Islet precursor cell (in vitro differentiated cells): Measurements from ENCODE around the gene GMCL2.
"Not testable (repeated sequence)": the region's sequence is repeated elsewhere in the genome, so short reads cannot be mapped to it uniquely, and the experiment has no call there.

Source experiments
- DNase-seq: peaks from one replicate; pipeline ENCODE4 v3.0.0-alpha.2; 2018

The GMCL2 gene

DNA sequence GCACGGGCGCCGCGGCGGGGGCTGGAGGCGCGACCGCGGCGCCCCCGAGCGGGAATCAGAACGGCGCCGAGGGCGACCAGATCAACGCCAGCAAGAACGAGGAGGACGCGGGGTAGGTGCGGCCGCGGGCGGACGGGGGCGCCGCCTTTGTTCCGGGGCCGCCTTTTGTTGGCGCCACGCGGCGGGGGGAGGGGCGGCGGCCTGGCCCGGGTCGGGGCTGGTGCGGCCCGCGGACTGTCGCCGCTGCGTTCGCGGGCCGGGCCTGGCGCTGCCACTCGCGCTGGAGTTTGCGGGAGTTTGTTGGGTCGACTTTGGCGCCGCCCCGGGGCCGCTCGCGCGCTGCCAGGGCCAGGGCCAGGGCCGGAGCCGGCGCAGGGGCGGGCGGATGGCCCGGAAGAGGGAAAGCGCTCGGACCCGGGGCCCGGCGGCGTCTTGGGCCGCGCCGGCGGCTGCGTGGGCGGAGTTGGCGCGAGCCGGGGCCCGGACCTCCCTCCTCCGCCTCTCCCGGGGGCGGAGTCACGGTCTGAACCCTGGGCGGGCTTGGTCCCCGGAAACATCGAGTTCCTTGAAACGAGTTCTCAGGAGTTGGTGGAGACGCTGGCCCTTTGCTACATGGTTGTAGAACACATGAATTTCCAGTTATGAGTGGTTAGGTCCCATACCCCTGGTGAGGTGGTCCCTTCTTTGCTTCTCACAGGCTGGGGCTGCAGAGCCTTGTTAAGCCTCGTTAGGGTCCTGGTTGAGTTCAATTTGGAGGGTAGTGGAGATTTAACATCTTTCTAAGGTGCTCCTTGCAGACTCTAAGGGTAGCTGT is 18.0 kb upstream of the GMCL2 start:
- DNase-seq, result peak; percentile 85

DNA sequence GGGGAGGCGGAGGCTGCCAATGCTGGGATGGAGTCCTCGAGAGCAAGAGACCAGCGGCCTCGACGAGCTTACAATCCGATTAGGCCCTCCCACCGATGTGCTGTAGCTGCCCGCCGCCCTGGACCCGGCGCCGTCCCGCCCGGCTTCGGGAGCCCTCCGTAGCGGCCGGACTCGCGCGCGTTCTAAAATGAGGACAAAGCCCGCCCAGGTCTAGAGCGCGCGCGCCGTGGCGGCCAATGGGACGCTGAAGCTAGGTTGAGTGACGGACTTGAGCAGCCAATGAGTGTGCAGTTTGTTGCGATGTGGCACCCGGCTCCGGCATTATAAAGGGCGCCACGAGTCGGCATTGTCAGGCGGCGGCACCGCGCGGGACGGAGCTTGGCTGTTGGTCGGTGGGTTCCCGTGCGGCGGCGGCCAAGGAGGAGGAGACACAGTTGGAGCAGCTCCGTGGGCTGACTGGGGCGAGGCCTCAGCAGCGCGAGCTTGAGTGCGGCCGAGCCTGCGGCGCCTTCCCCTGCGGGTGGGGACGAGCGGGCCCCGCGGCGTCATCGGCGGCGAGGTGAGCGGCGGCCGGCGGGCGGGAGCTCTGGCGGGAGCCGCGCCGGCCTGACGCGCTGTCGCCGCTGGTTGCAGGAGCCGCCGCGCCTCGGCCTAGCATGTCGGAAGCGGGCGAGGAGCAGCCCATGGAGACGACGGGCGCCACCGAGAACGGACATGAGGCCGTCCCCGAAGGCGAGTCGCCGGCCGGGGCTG is 17.2 kb upstream of the GMCL2 start, which contains the start of gene HNRNPAB:
HNRNPAB (plus strand) TSS at position 352 of the 753 bp plus-strand sequence; CDS start at position 657, 305 bp downstream.
- peak; percentile 97 for DNase-seq

DNA sequence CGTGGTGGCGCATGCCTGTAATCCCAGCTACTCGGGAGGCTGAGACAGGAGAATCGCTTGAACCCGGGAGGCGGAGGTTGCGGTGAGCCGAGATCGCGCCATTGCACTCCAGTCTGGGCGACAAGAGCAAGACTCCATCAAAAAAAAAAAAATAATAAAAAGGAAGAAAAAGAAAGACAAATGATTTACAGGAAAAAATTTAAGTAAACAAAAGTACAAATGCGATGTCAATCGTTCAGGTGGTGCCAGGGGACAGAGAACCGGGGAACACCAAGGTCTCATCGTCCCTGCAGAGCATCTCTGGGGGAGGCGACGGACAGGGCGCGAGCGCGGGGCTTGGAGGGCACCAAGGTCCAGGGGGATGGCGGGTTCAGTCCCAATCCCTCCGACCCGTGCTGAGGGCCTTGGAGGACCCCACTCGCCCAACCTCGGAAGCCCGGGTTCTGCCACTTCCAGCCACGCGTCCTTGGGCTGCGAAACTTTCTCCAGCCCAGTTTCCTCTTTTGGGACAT is 16.6 kb upstream of the GMCL2 start:
- no peak for DNase-seq

DNA sequence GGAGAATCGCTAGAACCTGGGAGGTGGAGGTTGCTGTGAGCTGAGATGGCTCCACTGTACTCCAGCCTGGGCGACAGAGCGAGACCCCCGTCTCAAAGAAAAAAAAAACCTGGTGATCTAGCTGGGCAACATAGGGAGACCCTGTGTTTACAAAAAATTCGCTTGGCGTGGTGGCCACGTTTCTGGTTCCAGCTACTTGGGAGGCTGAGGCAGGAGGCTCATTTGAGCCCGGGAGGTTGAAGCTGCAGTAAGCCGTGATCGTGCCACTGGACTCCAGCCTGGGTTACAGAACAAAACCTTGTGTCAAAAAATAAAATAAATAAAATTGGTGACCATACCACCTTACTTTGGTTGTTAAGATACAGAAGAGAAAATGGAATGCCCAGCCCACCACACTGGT is 15.4 kb upstream of the GMCL2 start:
- peak; percentile 25 for DNase-seq

DNA sequence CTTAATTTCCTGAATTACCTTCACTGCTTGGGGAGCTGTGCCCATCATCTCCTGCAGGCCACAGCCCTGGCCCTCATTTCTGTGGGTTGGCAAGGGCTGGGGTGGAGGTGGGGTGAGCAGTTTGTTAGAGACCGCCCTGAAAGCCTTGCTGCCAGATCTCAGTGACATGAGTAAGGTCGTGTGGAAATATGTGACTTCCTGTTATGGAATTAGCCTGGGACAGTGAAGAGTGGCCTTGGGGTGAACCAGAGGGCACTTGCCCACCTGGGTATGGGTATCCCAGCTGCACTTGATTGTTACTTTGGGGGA is 14.7 kb upstream of the GMCL2 start:
- peak; percentile 43 for DNase-seq

DNA sequence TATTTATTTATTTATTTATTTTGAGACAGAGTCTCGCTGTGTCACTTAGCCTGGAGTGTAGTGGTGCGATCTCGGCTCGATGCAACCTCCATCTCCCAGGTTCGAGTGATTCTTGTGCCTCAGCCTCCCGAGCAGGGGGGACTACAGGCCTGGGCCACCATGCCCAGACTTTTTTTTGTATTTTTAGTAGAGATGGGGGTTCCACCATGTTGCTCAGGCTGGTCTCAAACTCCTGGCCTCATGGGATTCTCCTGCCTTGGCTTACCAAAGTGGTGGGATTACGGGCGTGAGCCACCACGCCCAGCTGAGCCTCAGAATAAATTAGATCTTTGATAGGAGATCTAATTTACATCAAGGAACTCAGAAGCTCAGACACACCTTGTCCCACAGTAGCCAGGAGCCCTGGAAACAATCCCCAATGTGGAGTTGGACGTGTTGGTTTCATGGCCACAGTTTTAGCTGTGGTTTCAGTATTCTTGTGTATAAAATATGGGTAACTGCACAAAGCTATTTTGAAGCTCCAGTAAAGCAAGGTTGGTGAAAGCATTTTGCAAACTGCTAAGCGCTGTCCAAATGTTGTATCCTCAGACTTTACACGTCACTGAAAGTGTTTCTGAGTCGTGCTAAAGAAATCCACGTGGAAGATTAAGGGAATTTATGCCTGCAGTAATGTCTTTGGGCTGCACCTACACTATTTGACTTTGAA is 14.2 kb upstream of the GMCL2 start:
- peak; percentile 36 for DNase-seq

DNA sequence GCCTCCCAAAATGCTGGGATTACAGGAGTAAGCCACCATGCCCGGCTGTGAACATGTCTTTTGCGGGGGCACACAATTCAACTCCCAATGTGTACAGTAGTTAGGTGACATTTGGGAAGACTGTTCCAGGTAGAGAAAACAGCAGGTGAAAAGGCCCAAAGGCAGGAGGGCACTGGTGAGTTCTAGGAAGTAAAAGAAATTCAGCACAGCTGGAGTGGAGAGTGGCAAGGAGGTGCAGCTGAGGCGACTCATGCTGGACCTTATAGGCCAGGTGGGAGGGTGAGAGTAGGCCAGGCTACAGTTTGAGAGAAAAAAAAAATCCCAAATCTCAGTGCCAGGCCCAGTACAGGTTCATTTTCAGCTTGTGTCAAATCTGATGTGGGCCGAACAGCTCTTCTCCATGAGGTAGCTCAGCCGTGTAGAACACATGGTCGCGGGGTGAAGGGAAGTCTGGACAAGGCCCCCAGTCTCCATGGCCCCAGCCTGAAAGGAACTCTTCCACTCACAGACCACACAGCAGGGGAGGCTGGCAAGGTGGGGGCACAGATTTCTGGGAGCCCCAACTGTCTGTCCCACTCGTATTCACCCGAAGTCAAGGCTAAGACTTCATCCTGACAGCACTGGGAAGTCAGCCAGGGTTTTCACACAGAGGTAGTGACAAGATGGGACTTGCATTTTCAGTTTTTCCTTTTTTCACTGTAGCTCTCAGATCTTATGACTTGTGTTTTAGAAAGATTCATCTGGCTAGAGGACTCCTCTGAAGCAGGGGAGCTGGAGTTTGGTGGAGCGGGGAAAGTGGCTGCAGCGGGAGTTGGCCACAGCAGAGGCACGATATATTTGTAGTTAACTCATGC is 12.6 kb upstream of the GMCL2 start:
- DNase-seq, result peak; percentile 40

DNA sequence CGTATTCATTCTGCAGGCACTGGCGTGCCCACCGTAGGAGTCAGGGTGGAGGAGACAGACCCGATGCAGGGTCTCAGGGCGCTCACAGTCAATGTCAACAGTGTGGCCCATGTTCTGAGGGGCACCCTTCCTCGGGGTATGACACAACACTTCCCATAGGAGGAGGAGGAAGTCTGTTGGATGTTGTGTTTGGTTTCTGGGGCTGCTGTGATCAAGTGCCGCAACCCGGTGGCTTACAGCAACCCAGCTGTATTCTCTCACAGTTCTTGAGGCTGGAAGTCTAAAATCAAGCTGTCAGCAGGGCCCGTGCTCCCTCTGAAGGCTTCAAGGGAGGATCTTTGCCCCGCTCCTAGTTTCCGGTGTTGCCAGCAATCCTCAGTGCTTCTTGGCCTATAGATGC is 11.5 kb upstream of the GMCL2 start:
- DNase-seq, result no peak

DNA sequence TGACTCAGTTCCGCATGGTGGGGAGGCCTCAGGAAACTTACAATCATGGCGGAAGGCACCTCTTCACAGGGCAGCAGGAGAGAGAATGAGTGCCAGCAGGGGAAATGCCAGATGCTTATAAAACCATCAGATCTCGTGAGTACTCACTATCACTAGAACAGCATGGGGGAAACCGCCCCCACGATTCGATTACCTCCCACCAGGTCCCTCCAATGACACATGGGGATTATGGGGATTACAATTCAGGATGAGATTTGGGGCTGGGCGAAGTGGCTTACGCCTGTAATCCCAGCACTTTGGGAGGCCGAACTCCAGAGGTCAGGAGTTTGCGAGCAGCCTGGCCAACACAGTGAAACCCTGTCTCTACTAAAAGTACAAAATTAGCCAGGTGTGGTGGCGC is 11.0 kb upstream of the GMCL2 start:
- not testable (repeated sequence) for DNase-seq

DNA sequence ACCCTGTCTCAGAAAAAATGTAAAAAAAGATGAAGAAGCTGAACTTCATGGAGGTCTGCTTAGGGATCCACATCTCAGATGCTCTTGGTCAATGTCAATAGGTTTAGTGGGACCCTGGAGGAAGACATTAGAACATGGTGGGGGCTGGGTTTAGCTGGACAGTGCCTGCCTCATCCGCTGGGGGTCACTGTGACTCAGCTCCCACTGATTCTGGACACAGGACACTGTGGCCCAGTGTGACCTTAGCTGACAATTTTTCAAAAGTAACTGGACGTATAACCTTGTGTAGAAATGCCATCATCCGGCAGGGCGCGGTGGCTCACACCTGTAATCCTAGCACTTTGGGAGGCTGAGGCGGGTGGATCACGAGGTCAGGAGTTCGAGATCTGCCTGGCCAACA is 9.8 kb upstream of the GMCL2 start:
- peak; percentile 59 for DNase-seq

DNA sequence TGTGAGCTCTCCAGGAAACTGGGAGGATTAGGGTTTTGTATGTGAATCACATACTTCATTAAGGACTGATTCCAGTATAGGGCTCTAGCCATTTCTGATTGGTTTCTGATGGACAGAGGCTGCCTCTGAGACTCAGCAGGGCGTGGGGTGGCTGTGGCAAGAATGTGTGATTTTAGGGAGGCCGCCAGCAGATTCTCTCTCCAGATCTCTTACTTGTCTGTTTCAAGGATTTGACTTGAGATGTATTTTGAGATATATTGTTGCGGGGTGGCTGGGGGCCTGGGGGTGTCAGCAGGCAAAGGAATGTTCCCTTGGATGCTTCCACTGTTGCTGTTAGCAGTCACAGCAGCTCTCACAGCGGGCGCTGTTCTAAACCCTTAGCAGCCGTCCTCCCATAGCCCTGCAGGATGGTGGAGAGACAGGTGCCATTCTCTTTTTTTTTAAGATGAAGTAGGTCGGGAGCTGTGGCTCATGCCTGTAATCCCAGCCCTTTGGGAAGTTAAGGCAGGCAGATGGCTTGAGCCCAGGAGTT is 9.2 kb upstream of the GMCL2 start:
- DNase-seq, result no peak

DNA sequence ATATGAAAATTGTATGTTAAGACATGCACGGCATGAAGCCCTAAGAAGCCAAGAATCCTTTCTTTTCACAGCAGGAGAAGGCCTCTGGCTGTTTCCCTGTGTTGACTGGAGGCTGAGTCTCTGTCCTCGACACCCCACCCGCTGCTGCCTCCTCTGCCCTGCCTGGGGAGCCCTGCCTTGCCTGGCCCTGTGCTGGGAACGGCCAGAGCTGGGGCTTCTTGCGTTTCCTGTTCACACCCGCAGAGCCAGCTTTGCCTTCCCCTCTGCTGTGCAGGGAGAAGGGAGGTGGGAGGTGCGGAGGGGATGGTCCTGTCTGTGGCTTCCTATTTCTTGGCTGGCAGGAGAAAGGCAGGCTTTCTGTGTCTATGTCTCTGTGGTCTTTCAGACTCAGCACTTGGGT is 6.9 kb upstream of the GMCL2 start:
- DNase-seq, result no peak

DNA sequence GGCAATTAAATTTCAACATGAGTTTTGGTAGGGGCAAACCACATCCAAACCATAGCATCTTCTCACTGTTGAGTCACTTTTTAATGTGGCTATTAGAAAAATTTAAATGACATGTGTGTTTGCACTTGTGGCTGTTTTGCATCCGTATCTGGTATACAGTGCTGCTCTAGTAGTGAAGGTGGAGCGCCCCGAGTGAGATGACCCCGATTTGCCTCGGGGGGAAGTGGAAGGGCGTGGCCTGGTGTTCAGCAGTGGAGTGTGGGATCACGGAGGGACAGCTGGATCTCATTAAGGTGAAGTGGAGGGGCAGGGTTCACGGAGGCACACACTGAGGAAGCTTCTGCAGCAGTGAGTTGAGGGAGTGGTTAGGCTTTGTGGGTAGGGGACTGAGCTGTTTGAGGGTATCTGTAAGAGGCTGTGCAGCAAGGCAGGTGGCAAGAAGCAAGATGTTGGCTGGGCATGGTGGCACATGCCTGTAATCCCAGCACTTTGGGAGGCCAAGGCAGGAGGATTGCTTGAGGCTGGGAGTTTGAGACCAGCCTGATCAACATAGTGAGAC is 6.2 kb upstream of the GMCL2 start:
- no peak for DNase-seq

DNA sequence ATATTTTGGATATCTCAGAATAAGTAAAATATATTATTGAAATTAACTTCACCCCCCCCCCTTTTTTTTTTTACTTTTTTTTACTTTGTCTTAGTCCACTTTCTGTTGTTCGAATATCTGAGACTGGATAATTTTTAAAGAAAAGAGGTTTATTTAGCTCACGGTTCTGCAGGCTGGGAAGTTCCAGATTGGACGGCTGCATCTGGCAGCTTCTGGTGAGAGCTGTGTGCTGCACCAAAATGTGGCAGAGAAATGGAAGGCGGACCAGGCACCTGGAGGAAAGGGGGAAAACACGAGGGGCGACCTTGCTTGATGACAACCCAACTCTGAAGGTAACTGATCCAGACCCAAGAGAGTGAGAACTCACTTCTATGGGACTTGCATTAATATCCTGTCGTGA is 5.6 kb upstream of the GMCL2 start:
- no peak for DNase-seq

DNA sequence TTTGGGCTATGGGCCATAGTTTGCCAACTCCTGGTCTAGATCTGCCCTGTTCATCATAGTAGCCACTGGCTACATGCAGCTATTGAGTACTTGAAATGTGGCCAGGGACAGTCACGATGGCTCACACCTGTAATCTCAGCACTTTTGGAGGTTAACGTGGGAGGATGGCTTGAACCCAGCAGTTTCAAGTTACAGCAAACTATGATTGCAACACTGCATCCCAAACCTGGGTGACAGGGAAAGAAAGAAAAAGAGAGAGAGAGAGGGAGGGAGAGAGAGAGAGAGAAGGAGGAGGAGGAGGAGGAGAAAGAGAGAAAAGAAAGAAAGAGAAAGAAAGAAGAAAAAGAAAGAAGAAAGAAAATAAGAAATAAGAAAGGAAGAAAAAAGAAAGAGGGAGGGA is 5.1 kb upstream of the GMCL2 start:
- no peak for DNase-seq

DNA sequence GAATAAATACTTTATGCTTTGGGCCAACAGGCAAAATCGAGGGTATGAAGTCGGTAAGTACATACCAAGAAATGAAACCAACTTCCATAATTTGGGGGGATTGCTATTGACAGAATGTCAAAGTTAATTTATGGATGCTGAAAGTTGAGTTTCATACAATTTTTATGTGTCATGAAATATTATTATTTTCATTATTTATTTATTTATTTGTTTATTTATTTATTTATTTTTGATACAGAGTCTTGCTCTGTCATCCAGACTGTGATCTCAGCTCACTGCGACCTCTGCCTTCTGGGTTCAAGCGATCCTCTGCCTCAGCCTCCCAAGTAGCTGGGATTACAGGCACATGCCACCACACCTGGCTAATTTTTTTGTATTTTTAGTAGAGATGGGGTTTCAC is 4.5 kb upstream of the GMCL2 start:
- no peak for DNase-seq

DNA sequence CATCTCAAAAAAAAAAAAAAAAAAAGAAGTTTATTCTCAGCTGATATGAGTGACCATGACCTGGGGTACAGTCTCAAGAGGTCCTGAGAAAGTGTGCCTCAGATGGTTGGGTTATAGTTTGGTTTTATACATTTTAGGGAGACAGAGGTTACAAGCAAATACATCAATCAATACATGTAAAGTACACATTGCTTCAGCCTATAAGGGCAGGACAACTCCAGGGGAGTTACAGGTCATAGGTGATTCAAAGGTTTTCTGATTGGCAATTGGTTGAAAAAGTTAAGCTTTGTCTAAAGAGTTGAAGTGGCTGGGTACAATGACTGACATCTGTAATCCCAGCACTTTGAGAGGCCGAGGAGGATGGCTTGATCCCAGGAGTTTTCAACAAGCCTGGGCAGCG is 2.3 kb upstream of the GMCL2 start:
- no peak for DNase-seq

DNA sequence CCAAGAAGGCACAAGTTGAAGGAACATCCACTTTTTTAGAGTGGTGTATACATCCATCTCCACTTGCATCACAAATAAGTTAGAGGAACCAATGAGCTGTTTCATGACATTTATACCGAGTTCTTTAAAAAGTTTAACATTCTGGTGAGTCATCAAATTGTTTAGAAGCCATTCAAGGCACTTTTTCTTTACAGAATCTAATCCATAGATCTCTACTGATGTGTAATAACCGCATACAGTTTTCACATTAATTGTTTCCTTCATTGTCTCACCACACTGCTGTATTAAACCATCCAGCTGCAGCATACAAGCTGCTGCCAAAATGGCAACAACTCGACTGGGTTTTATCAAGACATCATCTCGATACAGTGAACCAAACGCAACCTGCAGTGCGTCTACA is 744 bp downstream of the GMCL2 start:
- no peak for DNase-seq

DNA sequence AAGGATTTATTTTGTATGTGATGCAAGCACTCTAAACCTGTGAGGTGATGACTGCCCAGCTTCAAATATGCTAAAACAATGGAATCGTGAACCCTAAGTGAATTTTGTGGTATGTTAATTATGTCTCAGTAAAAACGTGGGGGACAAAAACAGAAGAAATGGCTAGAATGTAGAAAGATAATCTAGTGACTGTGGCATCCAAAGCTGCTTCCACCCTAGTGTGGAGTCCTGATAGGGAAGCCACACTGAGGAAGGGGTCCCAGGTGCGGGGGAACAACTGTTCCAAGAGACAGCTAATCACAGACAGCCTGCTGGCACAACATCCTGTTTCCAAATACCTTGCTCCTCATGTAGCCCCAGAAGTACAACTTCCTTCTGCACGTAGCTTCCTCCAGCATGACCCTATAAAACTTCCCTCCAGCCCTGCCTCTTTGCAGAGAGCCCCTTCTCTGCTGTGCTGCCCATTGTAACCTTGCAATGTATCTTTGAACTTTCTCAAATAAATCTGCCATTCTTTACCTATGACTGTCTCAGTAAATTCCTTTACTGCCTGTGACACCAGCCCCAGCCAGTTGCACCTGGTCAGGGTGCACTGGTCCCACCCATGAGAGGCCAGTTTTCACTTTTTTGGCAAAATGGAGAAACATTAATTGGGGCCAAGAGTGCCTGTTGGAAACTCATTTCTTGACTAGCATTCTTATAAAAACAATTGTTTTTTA is 4.9 kb downstream of the GMCL2 start:
- no peak for DNase-seq

DNA sequence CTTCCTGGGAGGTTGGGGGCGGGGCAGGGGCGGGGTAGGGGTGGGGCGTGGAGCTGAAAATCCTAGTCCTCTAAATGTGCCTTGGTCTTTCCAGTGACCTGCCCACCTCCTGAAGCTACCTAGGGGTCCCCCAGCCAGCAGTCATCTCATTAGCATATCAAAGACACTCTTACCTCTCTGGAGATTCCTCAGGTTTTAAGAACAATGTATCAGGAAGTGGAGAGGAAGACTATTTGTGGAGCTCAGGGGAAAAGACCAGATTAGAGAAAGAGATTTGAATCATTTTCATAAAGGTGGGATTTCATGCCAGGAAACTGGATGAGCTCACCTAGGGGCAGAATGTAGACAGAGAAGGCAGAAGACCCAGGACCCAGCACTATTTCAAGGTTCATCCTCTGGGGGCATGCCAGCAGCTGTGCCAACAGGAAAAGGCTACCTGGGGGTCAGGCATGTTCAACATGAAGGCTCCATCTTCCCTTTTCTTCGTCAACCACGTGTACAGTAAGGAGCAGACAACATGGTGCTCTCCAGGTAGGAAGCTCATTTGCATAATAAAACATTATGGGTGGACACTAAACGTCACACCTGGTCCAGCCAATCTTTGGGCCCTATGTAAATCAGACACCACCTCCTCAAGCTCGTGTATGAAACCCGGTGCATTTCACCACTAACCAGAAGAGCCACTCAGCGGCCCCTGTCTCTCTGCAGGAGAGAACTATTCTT is 6.9 kb downstream of the GMCL2 start:
- no peak for DNase-seq

DNA sequence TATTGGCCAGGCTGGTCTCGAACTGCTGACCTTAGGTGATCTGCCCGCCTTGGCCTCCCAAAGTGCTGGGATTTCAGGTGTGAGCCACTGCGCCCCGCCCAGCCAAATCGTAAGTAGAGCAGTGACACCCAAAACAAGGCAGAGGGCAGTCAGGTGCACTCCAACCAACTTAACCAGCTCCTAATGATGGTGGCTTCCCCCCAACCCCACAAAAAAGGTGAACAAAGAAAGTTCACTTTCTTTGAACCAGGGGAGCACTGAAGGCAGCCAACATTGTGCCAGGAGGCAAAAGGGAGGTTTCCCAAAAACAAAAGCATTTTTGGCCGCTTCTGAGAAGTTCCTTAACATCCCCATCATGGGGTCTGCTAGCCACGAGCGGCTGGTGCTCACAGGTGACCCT is 9.6 kb downstream of the GMCL2 start:
- no peak for DNase-seq
